PFSK-1 (cell line): ENCODE data around the gene CDC42BPG.

ENCODE experiments used
- FOXP2 ChIP-seq: optimal IDR thresholded peaks from 2 replicates; pipeline ENCODE3; 2011; ENCODE audit warnings: borderline replicate concordance, control low read depth, inconsistent platforms; ENCODE audit not compliant: insufficient read depth; ENCODE audit errors: extremely low read length, extremely low read depth
- POLR2AphosphoS5 ChIP-seq: IDR thresholded peaks from 2 replicates; pipeline ENCODE4 v1.6.1; 2012; ENCODE audit warnings: low read depth, mild to moderate bottlenecking, control low read depth, low read length, moderate library complexity
- SIN3A ChIP-seq: IDR thresholded peaks from 2 replicates; pipeline ENCODE4 v1.6.1; 2012; ENCODE audit warnings: mild to moderate bottlenecking, low read length, moderate library complexity, borderline replicate concordance; ENCODE audit not compliant: insufficient read depth
- TAF1 ChIP-seq: IDR thresholded peaks from 2 replicates; pipeline ENCODE4 v1.6.1; 2012; ENCODE audit warnings: low read length, control low read depth, borderline replicate concordance; ENCODE audit not compliant: insufficient read depth
- TF ChIP-seq, protein P1 (sequence below), 2 experiments: IDR thresholded peaks; 2 replicates each; pipeline versions ENCODE4 v1.6.1 to v1.8.0; 2011 to 2012; ENCODE audit warnings: low read depth in 2 of 2, low read length in 2 of 2, control low read depth in 1 of 2, inconsistent platforms in 1 of 2, mild to moderate bottlenecking in 1 of 2, moderate library complexity in 1 of 2; ENCODE audit not compliant: insufficient read depth in 1 of 2

CDC42BPG gene

DNA sequence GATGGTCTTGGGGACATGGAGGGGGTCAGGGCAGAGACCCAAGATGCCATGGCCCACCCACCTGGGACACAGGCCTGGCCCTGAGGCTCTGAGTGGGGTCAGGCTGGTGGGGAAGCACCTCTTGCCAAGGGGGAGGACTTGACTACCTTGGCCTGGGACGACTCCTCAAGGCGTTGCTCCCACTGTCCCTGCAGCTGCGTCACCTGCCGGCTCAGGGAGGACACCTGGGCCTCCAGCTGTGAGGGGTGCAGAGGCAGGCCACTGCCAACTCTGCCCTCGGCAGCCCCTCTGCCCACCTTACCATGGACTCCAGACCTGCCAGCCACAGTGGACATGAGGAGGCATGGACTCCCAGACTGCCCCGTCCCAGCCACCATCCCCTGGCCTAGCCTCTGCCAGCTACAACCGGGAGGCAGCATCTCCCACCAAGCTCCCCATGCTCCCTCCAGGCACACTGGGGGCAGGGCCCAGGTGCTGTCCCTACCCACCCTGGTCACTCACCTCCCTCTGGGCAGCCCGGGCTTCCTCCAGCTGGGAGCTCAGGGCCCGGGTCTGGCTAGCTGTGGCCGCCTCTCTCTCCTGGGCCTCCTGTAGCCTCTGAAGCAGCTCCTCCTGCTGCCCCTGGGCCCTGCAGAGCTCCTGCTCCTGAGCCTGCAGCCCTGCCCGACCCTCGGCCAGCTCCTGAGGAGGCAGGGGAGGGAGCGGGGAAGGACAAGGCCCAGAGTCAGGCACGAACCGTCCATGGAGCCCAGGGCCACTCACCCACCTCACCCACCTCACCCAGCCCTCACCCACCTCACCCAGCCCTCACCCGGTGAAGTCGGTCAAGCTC, 8.6 kb downstream of the CDC42BPG start:
- TF ChIP-seq TAF1 (no peak), POLR2AphosphoS5 (no peak), FOXP2 (no peak), SIN3A (no peak)
- TF ChIP-seq, protein P1, sequence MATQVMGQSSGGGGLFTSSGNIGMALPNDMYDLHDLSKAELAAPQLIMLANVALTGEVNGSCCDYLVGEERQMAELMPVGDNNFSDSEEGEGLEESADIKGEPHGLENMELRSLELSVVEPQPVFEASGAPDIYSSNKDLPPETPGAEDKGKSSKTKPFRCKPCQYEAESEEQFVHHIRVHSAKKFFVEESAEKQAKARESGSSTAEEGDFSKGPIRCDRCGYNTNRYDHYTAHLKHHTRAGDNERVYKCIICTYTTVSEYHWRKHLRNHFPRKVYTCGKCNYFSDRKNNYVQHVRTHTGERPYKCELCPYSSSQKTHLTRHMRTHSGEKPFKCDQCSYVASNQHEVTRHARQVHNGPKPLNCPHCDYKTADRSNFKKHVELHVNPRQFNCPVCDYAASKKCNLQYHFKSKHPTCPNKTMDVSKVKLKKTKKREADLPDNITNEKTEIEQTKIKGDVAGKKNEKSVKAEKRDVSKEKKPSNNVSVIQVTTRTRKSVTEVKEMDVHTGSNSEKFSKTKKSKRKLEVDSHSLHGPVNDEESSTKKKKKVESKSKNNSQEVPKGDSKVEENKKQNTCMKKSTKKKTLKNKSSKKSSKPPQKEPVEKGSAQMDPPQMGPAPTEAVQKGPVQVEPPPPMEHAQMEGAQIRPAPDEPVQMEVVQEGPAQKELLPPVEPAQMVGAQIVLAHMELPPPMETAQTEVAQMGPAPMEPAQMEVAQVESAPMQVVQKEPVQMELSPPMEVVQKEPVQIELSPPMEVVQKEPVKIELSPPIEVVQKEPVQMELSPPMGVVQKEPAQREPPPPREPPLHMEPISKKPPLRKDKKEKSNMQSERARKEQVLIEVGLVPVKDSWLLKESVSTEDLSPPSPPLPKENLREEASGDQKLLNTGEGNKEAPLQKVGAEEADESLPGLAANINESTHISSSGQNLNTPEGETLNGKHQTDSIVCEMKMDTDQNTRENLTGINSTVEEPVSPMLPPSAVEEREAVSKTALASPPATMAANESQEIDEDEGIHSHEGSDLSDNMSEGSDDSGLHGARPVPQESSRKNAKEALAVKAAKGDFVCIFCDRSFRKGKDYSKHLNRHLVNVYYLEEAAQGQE (IDR thresholded peaks at IDR 0.05; ENCODE audit: insufficient read depth in 1 of 2, low read depth in 2 of 2, low read length in 2 of 2): no peak

DNA sequence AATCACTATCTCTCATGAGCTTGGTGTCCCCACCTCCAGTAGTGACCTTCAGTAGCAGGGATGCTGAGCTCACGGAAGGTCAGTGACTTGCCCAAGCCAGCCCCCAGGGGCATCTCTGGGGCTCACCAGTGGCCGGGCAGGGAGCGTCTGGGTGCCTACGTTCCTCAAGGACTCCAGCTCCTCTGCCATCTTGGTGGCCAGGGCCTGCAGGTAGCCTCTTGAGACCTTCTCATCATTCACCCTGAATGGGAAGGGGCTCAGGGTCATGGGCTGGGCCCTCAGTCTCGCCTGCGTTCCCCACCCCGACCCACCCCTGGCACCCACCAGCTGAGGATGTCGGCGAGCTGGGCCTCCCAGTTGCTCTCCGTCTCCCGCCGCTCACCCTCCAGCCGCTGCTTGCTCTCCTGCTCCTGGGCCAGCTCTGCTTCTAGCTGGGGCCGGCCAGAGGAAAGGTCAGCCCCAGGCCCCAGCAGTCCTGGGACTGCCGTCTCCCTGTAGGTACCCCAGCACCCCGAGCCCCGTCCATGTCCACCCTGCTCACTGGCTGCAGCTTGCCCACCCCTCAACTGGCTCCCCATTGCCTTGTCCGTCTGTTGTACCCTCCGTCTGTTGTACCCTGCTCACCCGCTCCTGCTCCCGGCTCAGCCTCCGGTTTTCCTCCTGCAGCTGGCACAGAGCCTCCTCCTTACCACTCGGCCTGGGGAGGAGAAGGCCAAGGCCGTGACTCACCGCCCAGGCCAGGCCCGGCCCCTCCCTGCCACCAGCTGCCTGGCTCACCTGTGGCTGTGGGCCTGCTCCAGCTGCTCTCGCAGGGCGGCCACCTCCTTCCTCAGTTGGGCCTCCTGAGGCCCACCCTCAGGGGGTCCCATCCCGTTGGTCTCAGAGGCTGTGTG, 9.5 kb downstream of the CDC42BPG start:
- TF ChIP-seq POLR2AphosphoS5 (no peak), SIN3A (no peak), TAF1 (no peak), FOXP2 (no peak)
- TF ChIP-seq, protein P1 (IDR thresholded peaks at IDR 0.05; ENCODE audit: insufficient read depth in 1 of 2, low read depth in 2 of 2, low read length in 2 of 2): no peak

DNA sequence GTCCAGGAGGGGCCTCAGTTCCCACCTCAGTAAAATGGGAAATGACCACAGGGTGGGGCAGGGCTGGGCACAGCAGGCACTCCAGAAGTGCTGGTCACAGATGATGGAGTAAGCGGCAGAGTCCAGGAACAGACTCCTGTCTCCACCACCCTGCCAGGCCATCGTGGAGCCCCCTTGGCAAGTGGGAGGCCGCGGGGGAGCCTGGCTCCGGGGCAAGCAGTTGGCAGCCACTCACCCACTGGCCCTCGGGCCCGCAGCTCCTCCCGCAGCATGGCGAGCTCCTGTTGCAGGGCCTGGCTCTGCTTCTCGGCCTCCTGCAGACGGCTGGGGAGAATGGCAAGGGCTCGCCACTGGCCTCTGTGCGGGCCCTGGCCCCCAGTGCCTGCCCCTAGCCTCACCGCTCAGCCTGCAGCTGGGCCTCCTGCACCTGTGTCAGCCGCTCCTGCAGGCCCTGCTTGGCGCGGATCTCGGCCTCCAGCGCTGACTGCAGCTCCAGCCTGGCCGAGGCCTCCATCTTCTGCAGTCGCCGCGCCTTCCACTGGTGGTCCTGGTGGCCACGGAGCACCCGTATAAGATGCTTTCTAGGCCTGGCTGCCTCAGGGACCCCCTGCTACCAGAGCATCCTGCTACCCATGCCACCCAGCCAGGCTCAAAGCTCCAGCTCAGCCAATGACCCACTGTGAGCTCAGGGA, 10.3 kb downstream of the CDC42BPG start:
- TF ChIP-seq FOXP2: no peak
- no peak for TF ChIP-seq SIN3A
- TF ChIP-seq TAF1: no peak
- no peak for TF ChIP-seq POLR2AphosphoS5
- TF ChIP-seq, protein P1 (IDR thresholded peaks at IDR 0.05; ENCODE audit: insufficient read depth in 1 of 2, low read depth in 2 of 2, low read length in 2 of 2): no peak

DNA sequence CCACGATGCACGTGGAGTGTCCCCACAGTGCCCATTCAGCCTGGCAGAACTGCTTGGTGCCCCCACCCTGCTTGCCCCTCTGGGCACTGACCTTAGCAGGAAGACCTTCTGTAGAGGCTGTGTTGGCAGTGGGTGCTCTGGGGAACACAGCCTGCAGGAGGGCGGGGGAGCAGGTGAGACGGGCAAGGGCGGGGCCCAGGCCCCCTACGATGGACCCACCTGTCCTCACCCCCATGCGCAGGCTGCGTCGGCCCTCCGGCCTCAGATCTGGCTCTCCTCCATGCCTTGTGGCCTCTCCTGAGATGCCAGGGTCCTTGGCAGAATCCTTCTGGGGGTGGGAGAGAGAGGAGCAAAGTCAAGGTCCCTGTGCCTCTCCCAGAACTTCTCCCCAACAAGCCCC, 10.9 kb downstream of the CDC42BPG start:
- TF ChIP-seq FOXP2: no peak
- TF ChIP-seq SIN3A: no peak
- no peak for TF ChIP-seq TAF1
- TF ChIP-seq, protein P1 (IDR thresholded peaks at IDR 0.05; ENCODE audit: insufficient read depth in 1 of 2, low read depth in 2 of 2, low read length in 2 of 2): no peak
- TF ChIP-seq POLR2AphosphoS5: no peak
